HL-60 (cell line): ENCODE measurements around the gene ALKAL2.

Source experiments
- POLR2AphosphoS5 ChIP-seq: IDR thresholded peaks from 2 replicates; pipeline ENCODE4 v1.6.1; 2012; ENCODE audit warnings: low read depth
- TF ChIP-seq, protein P1 (sequence below): IDR thresholded peaks from one replicate; pipeline ENCODE4 v1.5.1; 2011; ENCODE audit warnings: low read length, control low read depth, inconsistent platforms; ENCODE audit not compliant: insufficient read depth

GRCh38 chr2:263774-264492, 24.0 kb downstream of the ALKAL2 start, which contains the start of gene SH3YL1:
- TF ChIP-seq, protein P1, sequence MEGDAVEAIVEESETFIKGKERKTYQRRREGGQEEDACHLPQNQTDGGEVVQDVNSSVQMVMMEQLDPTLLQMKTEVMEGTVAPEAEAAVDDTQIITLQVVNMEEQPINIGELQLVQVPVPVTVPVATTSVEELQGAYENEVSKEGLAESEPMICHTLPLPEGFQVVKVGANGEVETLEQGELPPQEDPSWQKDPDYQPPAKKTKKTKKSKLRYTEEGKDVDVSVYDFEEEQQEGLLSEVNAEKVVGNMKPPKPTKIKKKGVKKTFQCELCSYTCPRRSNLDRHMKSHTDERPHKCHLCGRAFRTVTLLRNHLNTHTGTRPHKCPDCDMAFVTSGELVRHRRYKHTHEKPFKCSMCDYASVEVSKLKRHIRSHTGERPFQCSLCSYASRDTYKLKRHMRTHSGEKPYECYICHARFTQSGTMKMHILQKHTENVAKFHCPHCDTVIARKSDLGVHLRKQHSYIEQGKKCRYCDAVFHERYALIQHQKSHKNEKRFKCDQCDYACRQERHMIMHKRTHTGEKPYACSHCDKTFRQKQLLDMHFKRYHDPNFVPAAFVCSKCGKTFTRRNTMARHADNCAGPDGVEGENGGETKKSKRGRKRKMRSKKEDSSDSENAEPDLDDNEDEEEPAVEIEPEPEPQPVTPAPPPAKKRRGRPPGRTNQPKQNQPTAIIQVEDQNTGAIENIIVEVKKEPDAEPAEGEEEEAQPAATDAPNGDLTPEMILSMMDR = no peak
- no peak for TF ChIP-seq POLR2AphosphoS5
